Stomach (tissue), 9 donors: Measurements from ENCODE around the gene LCLAT1. TPM values are rescaled to one million over a fixed set of nuclear protein-coding genes. Genes with fewer than 3 reads are reported as not detected.

Source experiments
- DNase-seq, 2 donors: peaks; one replicate each; pipeline versions ENCODE4 v3.0.0 to v3.0.0-alpha.2; 2013 to 2019
- H3K27ac ChIP-seq, 5 donors: fragments of 200-600 bp in 4 of 5; sonication (generic) in 4 of 5; one replicate each; pipeline ENCODE4 v1.5.1; 2013 to 2019; ENCODE audit warnings: mild to moderate bottlenecking in 1 of 5, moderate library complexity in 1 of 5
- H3K27me3 ChIP-seq, 3 donors: fragments of 200-600 bp; sonication (generic); one replicate each; pipeline ENCODE4 v1.5.1; 2017 to 2019; ENCODE audit warnings: mixed run types in 1 of 3
- H3K36me3 ChIP-seq, 4 donors: fragments of 200-600 bp; sonication (generic); 1 replicate in 3 of 4; 2 replicates in 1 of 4; pipeline ENCODE4 v1.5.1; 2016 to 2019
- H3K4me1 ChIP-seq, 4 donors: fragments of 200-600 bp; sonication (generic); one replicate each; pipeline ENCODE4 v1.5.1; 2016 to 2019
- H3K4me3 ChIP-seq, 4 donors: fragments of 200-600 bp; sonication (generic) in 3 of 4; one replicate each; pipeline ENCODE4 v1.5.1; 2016 to 2019; ENCODE audit warnings: mild to moderate bottlenecking in 1 of 4
- H3K9me3 ChIP-seq, 4 donors: fragments of 200-600 bp; sonication (generic); one replicate each; pipeline ENCODE4 v1.5.1; 2016 to 2019
- CTCF ChIP-seq, 7 experiments: fragments of 450-650 bp in 4 of 7; fragments of 200-600 bp in 3 of 7; sonication (generic) in 3 of 7; IDR thresholded peaks; one replicate each; pipeline ENCODE4 v1.5.1; 2016 to 2019; ENCODE audit warnings: antibody characterized with exemption in 7 of 7, control low read depth in 2 of 7, mild to moderate bottlenecking in 1 of 7
- EP300 ChIP-seq: sonication (generic); formaldehyde crosslinking; IDR thresholded peaks from one replicate; pipeline ENCODE4 v1.6.1; 2017; ENCODE audit warnings: antibody characterized with exemption
- POLR2A ChIP-seq, 4 donors: fragments of 450-650 bp; IDR thresholded peaks; one replicate each; pipeline ENCODE4 v1.6.1; 2016; ENCODE audit warnings: antibody characterized with exemption in 4 of 4, control low read depth in 2 of 4, mild to moderate bottlenecking in 1 of 4, moderate library complexity in 1 of 4
- POLR2AphosphoS5 ChIP-seq, 3 donors: sonication (generic); formaldehyde crosslinking; IDR thresholded peaks; one replicate each; pipeline ENCODE4 v1.6.1; 2016; ENCODE audit warnings: antibody characterized with exemption in 3 of 3
- WGBS, 5 donors: extraction: QIAGEN DNeasy Blood & Tissue Kit in 3 of 5; methylation state at CpG; one replicate each; pipeline versions ENCODE4 v1.1.5 to v1.1.7; 2013 to 2018; 5-methylcytosine and 5-hydroxymethylcytosine counted together
- intact Hi-C: fragments of 100-400 bp; cut with DNase I; formaldehyde crosslinking; loops from one replicate; pipeline ENCODE4 v1.15.1; 2023; ENCODE audit warnings: low total_unique reads
- polyA plus RNA-seq, 3 donors: library from polyadenylated mRNA; stranded (reverse); fragments of 200-250 nt; gene quantifications; one replicate each; pipeline ENCODE4 v1.2.3, GENCODE V29; 2013
- total RNA-seq, 5 donors: library from RNA; depleted of rRNA; stranded (reverse); fragments of >200 nt; gene quantifications; one replicate each; pipeline versions ENCODE4 v1.1.0 to v1.2.3, GENCODE V29; 2014 to 2016
- donor health status: healthy with polysubstance abuse.
- donor health status: Bipolar disorder and iron deficiency.
- donor health status: healthy.

The LCLAT1 gene
- total and polyA plus RNA-seq, 8 donors, result 0.76 to 51.3 (median 12.5) TPM

GRCh38 chr2:30680121-30680520, 233.1 kb downstream of the LCLAT1 start:
- no peaks in the 10 kb centered on the region for H3K9me3 ChIP-seq
- H3K4me1 ChIP-seq, result no peaks in the 10 kb centered on the region
- intact Hi-C loops, result no loop called here
- no peak for DNase-seq
- no peaks in the 10 kb centered on the region for H3K36me3 ChIP-seq
- no peak overlapping the region for H3K27ac ChIP-seq
- TF ChIP-seq POLR2AphosphoS5 (IDR thresholded peaks at IDR 0.05), result no peak
- TF ChIP-seq CTCF (IDR thresholded peaks at IDR 0.05), result no peak
- no peak for TF ChIP-seq EP300
- TF ChIP-seq POLR2A (IDR thresholded peaks at IDR 0.05), result no peak
- H3K4me3 ChIP-seq, result no peak overlapping the region
- WGBS, 5 donors, result 79 to 97% (median 95%) methylated on average over 3 of the region's 3 CpGs
- H3K27me3 ChIP-seq, result no peaks in the 10 kb centered on the region

GRCh38 chr2:30681022-30681421, 234.0 kb downstream of the LCLAT1 start:
- Histone ChIP-seq H3K36me3 (no peaks in the 10 kb centered on the region), H3K27ac (no peak overlapping the region), H3K4me3 (no peak overlapping the region), H3K4me1 (peaks cover 0 to 4% (median 0%) of the 10 kb centered on the region in 4 donors), H3K27me3 (no peaks in the 10 kb centered on the region), H3K9me3 (no peaks in the 10 kb centered on the region)
- TF ChIP-seq POLR2A (IDR thresholded peaks at IDR 0.05) (no peak), CTCF (IDR thresholded peaks at IDR 0.05) (no peak), EP300 (no peak), POLR2AphosphoS5 (IDR thresholded peaks at IDR 0.05) (no peak)
- WGBS, 5 donors, result 89 to 99% (median 90%) methylated on average over 4 of the region's 4 CpGs
- intact Hi-C loops, result no loop called here
- no peak for DNase-seq

GRCh38 chr2:30683236-30683956, 236.3 kb downstream of the LCLAT1 start:
- Histone ChIP-seq H3K4me1 (peaks cover 0 to 15% (median 0%) of the 10 kb centered on the region in 4 donors), H3K4me3 (no peak overlapping the region), H3K27ac (no peak overlapping the region), H3K27me3 (no peaks in the 10 kb centered on the region), H3K9me3 (no peaks in the 10 kb centered on the region), H3K36me3 (no peaks in the 10 kb centered on the region)
- intact Hi-C loops, result no loop called here
- no peak for DNase-seq
- no peak for TF ChIP-seq EP300
- TF ChIP-seq POLR2A (IDR thresholded peaks at IDR 0.05), result no peak
- no peak for TF ChIP-seq POLR2AphosphoS5 (IDR thresholded peaks at IDR 0.05)
- TF ChIP-seq CTCF (IDR thresholded peaks at IDR 0.05), result no peak
- 87 to 96% (median 95%) methylated on average over 7 to 8 of the region's 8 CpGs for WGBS, 5 donors

- no peak for DNase-seq
- Histone ChIP-seq H3K27me3 (no peaks in the 10 kb centered on the region), H3K36me3 (no peaks in the 10 kb centered on the region), H3K9me3 (no peaks in the 10 kb centered on the region), H3K27ac (no peak overlapping the region), H3K4me1 (peaks cover 0 to 22% (median under 1%) of the 10 kb centered on the region in 4 donors), H3K4me3 (no peak overlapping the region)
- 89 to 95% (median 94%) methylated on average over 8 of the region's 8 CpGs for WGBS, 5 donors
- intact Hi-C loops, result no loop called here
- TF ChIP-seq POLR2AphosphoS5 (IDR thresholded peaks at IDR 0.05), result no peak
- no peak for TF ChIP-seq POLR2A (IDR thresholded peaks at IDR 0.05)
- TF ChIP-seq EP300, result no peak
- no peak for TF ChIP-seq CTCF (IDR thresholded peaks at IDR 0.05)
Observed at GRCh38 chr2:30684026-30684425, 237.0 kb downstream of the LCLAT1 start.
